AG04449 (cell line): ENCODE data around the gene ARHGEF4.

Experiments
- CTCF ChIA-PET: fragments of 350-600 bp; formaldehyde crosslinking; extraction: SDS; loops from one replicate; lab custom pipeline; 2021; ENCODE audit warnings: antibody characterized with exemption; lab: Yijun Ruan, JAX
- POLR2A ChIA-PET: fragments of 400-600, 350-600 bp; formaldehyde crosslinking; extraction: SDS; loops from one replicate; lab custom pipeline; 2020; ENCODE audit warnings: antibody characterized with exemption, inconsistent platforms; lab: Yijun Ruan, JAX
- DNase-seq: peaks from one replicate; pipeline ENCODE4 v3.0.0-alpha.2; 2010; ENCODE audit warnings: low read depth, low spot score
- H3K4me3 ChIP-seq: 2 replicates; pipeline ENCODE4 v1.5.1; 2011; ENCODE audit warnings: low read depth, mild to moderate bottlenecking, control low read depth, low read length
- TF ChIP-seq, protein P1 (sequence below): IDR thresholded peaks from one replicate; pipeline ENCODE4 v1.5.1; 2011; ENCODE audit warnings: mild to moderate bottlenecking, moderate library complexity, low read length, control low read depth, inconsistent platforms; ENCODE audit not compliant: insufficient read depth; ENCODE audit errors: missing control alignments

Gene ARHGEF4

DNA sequence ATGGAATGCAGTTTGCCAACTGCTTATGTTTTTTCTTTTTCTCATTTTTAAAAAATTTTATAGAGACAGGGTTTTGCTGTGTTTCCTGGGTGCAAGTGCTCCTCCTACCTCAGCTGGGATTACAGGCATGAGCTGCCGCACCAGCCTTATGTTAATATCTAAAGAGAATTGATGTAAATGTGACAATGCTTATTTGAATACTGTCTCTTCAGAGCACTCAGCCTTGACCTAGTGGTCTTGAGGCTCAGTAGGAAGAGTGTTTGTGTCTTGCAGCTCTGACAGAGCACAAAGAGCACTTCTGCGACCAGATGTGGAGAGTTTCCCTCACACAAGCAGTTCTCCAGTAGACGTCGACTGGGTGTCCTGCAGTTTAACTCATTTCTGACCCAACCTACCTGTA is 55.3 kb downstream of the ARHGEF4 start:
- no peak overlapping the region for H3K4me3 ChIP-seq
- ChIA-PET POLR2A (no interaction called here), CTCF (no interaction called here)
- TF ChIP-seq, protein P1, sequence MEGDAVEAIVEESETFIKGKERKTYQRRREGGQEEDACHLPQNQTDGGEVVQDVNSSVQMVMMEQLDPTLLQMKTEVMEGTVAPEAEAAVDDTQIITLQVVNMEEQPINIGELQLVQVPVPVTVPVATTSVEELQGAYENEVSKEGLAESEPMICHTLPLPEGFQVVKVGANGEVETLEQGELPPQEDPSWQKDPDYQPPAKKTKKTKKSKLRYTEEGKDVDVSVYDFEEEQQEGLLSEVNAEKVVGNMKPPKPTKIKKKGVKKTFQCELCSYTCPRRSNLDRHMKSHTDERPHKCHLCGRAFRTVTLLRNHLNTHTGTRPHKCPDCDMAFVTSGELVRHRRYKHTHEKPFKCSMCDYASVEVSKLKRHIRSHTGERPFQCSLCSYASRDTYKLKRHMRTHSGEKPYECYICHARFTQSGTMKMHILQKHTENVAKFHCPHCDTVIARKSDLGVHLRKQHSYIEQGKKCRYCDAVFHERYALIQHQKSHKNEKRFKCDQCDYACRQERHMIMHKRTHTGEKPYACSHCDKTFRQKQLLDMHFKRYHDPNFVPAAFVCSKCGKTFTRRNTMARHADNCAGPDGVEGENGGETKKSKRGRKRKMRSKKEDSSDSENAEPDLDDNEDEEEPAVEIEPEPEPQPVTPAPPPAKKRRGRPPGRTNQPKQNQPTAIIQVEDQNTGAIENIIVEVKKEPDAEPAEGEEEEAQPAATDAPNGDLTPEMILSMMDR, result no peak
- DNase-seq, result no peak

DNA sequence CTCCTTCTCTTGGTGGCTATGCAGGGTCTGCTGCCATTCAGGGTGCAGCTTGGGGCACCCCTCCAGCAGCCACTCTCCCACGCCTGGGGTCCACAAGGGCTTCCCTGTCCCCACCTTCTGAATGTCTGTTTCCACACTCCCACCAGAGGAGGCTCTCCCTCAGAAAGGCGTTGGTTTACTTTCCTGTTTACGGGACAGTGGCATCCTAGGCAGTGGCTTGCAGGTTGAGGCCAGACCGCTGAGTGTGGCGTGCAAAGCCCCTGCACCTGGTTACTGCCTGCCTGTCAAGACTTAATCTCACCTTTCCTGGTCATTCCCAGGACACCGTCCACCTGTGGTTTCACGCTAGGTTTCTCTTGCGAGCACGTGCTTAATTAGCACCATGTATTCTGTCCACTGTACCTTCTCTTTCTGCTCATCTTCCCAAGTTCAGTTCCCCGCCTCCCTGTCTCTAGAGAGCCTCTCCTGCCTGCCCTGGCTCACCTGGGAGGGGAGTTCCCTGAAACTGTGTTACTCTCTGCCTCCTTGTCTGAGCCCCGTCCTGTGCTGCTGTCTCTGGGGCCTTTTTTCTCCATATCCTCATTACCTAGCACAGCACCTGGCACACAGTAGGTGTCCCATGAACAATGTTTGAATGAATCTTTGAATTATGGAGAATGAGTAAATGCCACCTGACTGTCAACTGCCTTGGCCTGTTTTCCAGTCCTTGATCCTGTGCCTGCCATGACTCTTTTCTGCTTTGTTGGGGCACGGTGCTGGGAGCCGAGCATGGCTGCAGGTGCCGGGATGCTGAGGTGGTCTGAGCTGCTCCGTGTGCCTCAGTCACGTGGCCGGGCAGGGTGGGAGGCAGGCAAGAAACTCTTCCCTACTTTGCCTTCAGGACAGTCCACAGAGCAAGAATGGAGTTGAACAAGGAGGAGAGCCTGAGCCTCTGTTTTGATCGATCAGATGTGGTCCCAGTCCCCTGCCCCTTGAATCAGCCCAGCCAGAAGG is 56.4 kb downstream of the ARHGEF4 start:
- no peak overlapping the region for H3K4me3 ChIP-seq
- TF ChIP-seq, protein P1, result no peak
- CTCF ChIA-PET, result no interaction called here
- POLR2A ChIA-PET, result no interaction called here
- no peak for DNase-seq

DNA sequence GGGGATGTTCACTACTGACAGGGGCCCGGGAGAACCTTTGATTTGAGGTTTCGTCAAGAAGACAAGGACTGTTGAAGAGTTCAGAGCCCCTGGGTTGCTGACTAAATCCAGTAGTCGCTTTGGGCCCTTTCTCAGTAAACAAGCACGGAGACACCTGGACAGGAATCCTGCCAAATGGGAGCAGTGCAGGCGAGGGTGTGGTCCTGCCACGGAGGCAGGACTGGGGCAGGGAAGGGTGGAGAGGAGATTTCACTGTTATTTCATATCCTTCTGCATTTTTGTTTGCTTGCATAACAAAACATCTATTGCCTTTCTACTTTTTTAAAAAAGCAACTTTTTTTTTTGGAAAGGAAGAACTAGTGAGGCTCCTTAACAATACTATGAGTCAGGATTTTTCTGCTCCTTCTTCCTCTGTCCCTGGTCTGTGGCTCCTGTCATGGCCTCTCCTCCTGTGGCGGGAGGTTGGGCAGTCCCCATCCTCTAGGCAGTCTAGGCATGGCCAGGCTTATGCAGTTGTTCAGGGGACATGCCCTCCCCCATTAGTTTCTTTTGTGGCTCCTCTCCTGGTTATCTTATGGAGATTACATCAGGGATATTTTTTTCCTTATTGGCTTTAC is 57.7 kb downstream of the ARHGEF4 start:
- CTCF ChIA-PET, result no interaction called here
- TF ChIP-seq, protein P1, result no peak
- no peak overlapping the region for H3K4me3 ChIP-seq
- POLR2A ChIA-PET, result no interaction called here
- no peak for DNase-seq

DNA sequence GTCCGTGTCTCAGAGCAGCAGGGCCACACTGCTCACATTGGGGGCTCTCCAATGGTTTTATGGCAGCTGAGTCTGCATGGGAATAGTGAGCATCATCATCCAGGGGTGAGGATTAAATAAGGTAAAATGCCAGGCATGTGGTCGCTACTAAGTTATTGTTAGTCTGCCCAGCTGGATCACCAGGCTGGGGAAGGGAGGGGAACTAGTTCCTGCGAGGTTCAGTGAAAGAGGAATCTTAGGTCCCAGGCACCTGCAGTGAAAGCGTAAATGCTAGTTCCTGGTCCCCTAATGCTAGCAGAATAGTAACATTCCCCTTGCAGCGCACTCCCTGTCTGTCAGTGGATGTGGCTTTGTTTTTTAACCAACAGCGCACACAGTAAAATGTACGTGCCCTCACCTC is 60.1 kb downstream of the ARHGEF4 start:
- TF ChIP-seq, protein P1, result no peak
- no peak for DNase-seq
- ChIA-PET POLR2A (no interaction called here), CTCF (no interaction called here)
- H3K4me3 ChIP-seq, result no peak overlapping the region

DNA sequence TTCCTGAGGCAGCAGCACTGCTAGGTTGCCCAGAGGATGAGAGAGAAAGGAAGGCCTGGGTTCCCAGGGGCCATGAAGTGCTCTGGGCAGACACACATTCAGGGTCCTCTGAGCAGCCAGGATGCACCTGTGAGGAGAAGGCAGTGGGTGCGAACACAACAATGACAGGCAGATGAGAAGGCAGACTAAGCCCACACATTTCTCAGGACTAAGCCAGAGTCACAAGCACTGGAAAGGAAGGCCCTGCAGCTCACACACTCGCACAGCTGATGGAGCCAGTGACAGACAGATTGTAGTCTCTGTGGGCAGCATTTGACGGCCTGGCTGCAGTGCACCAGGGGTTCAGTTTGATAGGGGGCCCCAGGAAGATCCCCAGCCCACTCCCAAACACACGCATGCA is 61.8 kb downstream of the ARHGEF4 start:
- TF ChIP-seq, protein P1, result no peak
- no peak for DNase-seq
- ChIA-PET POLR2A (no interaction called here), CTCF (no interaction called here)
- H3K4me3 ChIP-seq, result no peak overlapping the region

DNA sequence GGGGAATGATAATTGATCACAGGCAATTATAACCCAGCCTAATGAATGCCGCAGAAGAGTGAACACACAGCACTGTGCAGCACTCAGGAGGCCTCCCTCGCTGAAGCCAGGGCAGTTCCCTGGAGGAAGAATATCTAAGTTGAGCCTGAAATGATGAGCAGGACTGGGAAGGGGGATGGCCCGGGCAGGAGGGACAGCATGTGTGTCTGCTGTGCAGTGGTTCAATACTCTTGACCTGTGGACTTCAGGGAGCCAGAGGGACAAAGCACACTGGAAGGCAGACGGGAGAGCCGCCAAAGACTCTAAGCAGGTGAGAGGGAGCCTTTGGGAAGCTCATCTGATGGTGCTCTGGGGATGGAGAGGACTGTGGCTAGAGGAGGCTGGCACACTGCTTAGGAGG is 62.6 kb downstream of the ARHGEF4 start:
- TF ChIP-seq, protein P1, result no peak
- CTCF ChIA-PET, result no interaction called here
- POLR2A ChIA-PET, result no interaction called here
- no peak overlapping the region for H3K4me3 ChIP-seq
- no peak for DNase-seq
